Neuronal stem cell (in vitro differentiated cells): ENCODE measurements around the gene COA7.
"Not testable (repeated sequence)": the region's sequence is repeated elsewhere in the genome, so short reads cannot be mapped to it uniquely, and the experiment has no call there.

Experiments used
- DNase-seq: peaks from one replicate; pipeline ENCODE4 v3.0.0-alpha.2; 2013; ENCODE audit warnings: low spot score
- H2AFZ ChIP-seq: one replicate; pipeline ENCODE4 v1.6.1; 2013; ENCODE audit warnings: mild to moderate bottlenecking, low read length, inconsistent platforms
- H2AK5ac ChIP-seq: 2 replicates; pipeline ENCODE4 v1.6.1; 2013; ENCODE audit warnings: low read depth, mild to moderate bottlenecking, inconsistent platforms, low read length, moderate library complexity, mixed read lengths
- H2BK120ac ChIP-seq: 2 replicates; pipeline ENCODE4 v1.6.1; 2013; ENCODE audit warnings: low read depth, mild to moderate bottlenecking, inconsistent platforms, low read length, moderate library complexity, mixed read lengths
- H2BK12ac ChIP-seq: one replicate; pipeline ENCODE4 v1.6.1; 2013; ENCODE audit warnings: low read length, inconsistent platforms
- H2BK15ac ChIP-seq: 2 replicates; pipeline ENCODE4 v1.6.1; 2013; ENCODE audit warnings: mild to moderate bottlenecking, low read length, inconsistent platforms, mixed read lengths
- H2BK5ac ChIP-seq: one replicate; pipeline ENCODE4 v1.6.1; 2013; ENCODE audit warnings: inconsistent platforms, mild to moderate bottlenecking, low read length, moderate library complexity
- H3K14ac ChIP-seq: one replicate; pipeline ENCODE4 v1.6.1; 2013; ENCODE audit warnings: low read length, inconsistent platforms
- H3K18ac ChIP-seq: 2 replicates; pipeline ENCODE4 v1.6.1; 2013; ENCODE audit warnings: low read length, inconsistent platforms
- H3K23ac ChIP-seq: 2 replicates; pipeline ENCODE4 v1.6.1; 2013; ENCODE audit warnings: low read depth, mild to moderate bottlenecking, mixed read lengths, low read length, inconsistent platforms; ENCODE audit not compliant: poor library complexity
- H3K27ac ChIP-seq: replicated peaks from 3 replicates; pipeline ENCODE4 v1.5.1; 2013; ENCODE audit warnings: low read length, inconsistent platforms
- H3K27me3 ChIP-seq, 3 experiments: 2 replicates each; pipeline ENCODE4 v1.6.1; 2013; ENCODE audit warnings: low read length in 3 of 3, mild to moderate bottlenecking in 2 of 3, inconsistent platforms in 1 of 3, low read depth in 1 of 3, mixed read lengths in 1 of 3, moderate library complexity in 1 of 3; ENCODE audit not compliant: control insufficient read depth in 3 of 3, insufficient read depth in 3 of 3
- H3K36me3 ChIP-seq, 2 donors: replicated peaks in 1 of 2; 2 replicates each; pipeline ENCODE4 v1.6.1; 2013; ENCODE audit warnings: low read length in 2 of 2; ENCODE audit not compliant: control insufficient read depth in 2 of 2, insufficient read depth in 2 of 2
- H3K4ac ChIP-seq: 2 replicates; pipeline ENCODE4 v1.6.1; 2013; ENCODE audit warnings: inconsistent platforms, mild to moderate bottlenecking, low read length, moderate library complexity
- H3K4me1 ChIP-seq, 2 donors: 1 replicate in 1 of 2; 2 replicates in 1 of 2; pipeline ENCODE4 v1.6.1; 2013; ENCODE audit warnings: low read length in 2 of 2, low read depth in 1 of 2; ENCODE audit not compliant: control insufficient read depth in 2 of 2, insufficient read depth in 1 of 2
- H3K4me2 ChIP-seq: one replicate; pipeline ENCODE4 v1.6.1; 2013; ENCODE audit warnings: mild to moderate bottlenecking, low read length, inconsistent platforms; ENCODE audit not compliant: insufficient read depth, poor library complexity, severe bottlenecking
- H3K4me3 ChIP-seq, 2 donors: 2 replicates each; pipeline ENCODE4 v1.5.1; 2013; ENCODE audit warnings: low read length in 2 of 2, mild to moderate bottlenecking in 2 of 2, inconsistent platforms in 1 of 2, moderate library complexity in 1 of 2
- H3K79me1 ChIP-seq: one replicate; pipeline ENCODE4 v1.6.1; 2013; ENCODE audit warnings: low read depth, mild to moderate bottlenecking, inconsistent platforms, low read length, moderate library complexity
- H3K9ac ChIP-seq: one replicate; pipeline ENCODE4 v1.6.1; 2013; ENCODE audit warnings: mild to moderate bottlenecking, low read depth, low read length, inconsistent platforms; ENCODE audit not compliant: poor library complexity
- H3K9me3 ChIP-seq, 2 donors: replicated peaks in 1 of 2; 2 replicates each; pipeline versions ENCODE3 to v1.6.1; 2013; ENCODE audit warnings: low read length in 2 of 2, mild to moderate bottlenecking in 2 of 2, inconsistent platforms in 1 of 2, low read depth in 1 of 2, mixed read lengths in 1 of 2, moderate library complexity in 1 of 2; ENCODE audit not compliant: control insufficient read depth in 2 of 2, insufficient read depth in 1 of 2
- H4K8ac ChIP-seq: one replicate; pipeline ENCODE4 v1.6.1; 2013; ENCODE audit warnings: low read depth, mild to moderate bottlenecking, inconsistent platforms, low read length, moderate library complexity
- H4K91ac ChIP-seq: one replicate; pipeline ENCODE4 v1.6.1; 2013; ENCODE audit warnings: low read length, low read depth, mild to moderate bottlenecking, inconsistent platforms; ENCODE audit not compliant: poor library complexity
- WGBS, 2 donors: extraction: QIAGEN DNeasy Blood & Tissue Kit; methylation state at CpG; one replicate each; pipeline ENCODE4 v1.1.7; 2013; ENCODE audit warnings: missing lambda C conversion rate in 2 of 2, mixed read lengths in 1 of 2; ENCODE audit not compliant: insufficient read length in 2 of 2, insufficient replicate concordance in 1 of 2; ENCODE audit errors: extremely low coverage in 2 of 2; 5-methylcytosine and 5-hydroxymethylcytosine counted together

COA7 gene

DNA sequence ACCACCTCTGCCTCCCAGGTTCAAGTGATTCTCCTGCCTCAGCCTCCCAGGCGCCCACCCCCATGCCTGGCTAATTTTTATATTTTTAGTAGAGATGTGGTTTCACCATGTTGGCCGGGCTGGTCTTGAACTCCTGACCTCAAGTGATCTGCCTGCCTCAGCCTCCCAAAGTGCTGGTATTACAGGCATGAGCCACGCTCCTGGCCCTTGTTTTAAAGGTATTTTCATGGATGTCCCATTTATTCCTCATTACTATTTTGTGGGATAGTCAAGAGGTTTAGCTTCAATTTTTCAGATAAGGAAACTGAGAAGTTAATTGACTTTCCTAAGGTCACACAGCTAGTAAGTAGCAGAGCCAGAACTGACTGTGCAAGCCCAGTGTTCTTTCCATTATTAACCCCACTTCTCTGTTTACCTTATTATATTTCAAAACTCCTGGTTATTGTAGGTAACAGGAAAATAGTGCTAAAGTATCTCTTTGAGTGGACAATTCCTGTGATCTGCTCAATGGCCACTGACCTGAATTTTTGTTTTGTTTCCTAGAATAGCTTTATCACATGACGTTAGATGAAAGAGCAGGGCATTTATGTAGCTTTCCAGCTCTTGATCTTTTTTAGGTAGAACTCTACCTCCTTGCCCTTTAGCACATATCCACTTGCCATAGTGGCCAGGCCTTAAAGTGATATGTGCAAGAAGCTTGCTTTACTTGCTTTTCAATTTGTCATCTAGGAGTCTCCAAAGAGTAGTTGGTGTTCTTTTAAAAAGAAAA is 41.7 kb upstream of the COA7 start:
- H3K4me3 ChIP-seq: no peak overlapping the region
- no CpG with 5 or more reads among the region's 4 CpGs for WGBS, 2 donors
- H3K9me3 ChIP-seq: peaks cover 0 to 9% of the 10 kb centered on the region in 2 donors

DNA sequence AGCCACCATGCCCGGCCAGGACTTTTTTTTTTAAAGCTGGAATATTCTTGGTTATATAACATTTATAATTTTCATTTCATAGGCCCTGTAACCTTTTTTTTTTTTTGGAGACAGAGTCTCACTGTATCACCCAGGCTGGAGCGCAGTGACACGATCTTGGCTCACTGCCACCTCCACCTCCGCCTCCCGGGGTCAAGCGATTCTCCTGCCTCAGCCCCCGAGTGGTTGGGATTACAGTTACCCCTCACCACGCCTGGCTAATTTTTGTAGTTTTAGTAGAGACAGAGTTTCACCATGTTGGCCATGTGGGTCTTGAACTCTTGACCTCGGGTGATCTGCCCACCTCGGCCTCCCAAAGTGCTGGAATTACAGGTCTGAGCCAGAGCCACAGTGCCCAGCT is 40.7 kb upstream of the COA7 start:
- WGBS, 2 donors: no CpG with 5 or more reads among the region's 10 CpGs
- Histone ChIP-seq H3K23ac (no peak overlapping the region), H3K27me3 (no peaks in the 10 kb centered on the region), H2AK5ac (no peak overlapping the region), H3K9ac (no peak overlapping the region), H3K4me2 (no peak overlapping the region), H2BK120ac (no peak overlapping the region), H3K9me3 (peaks cover 0 to 9% of the 10 kb centered on the region in 2 donors), H2BK12ac (no peak overlapping the region), H2AFZ (no peak overlapping the region), H3K14ac (no peak overlapping the region), H4K8ac (no peak overlapping the region), H3K79me1 (no peaks in the 10 kb centered on the region), H3K18ac (no peak overlapping the region), H3K27ac (no peak overlapping the region), H2BK15ac (no peak overlapping the region), H3K4ac (no peak overlapping the region), H2BK5ac (no peak overlapping the region), H3K4me1 (no peaks in the 10 kb centered on the region), H4K91ac (no peak overlapping the region), H3K4me3 (no peak overlapping the region), H3K36me3 (no peaks in the 10 kb centered on the region)
- DNase-seq: no peak

More for the DNA sequence above, 41.7 kb upstream of the COA7 start:
- Histone ChIP-seq H3K4me1 (no peaks in the 10 kb centered on the region), H4K8ac (no peak overlapping the region), H3K14ac (no peak overlapping the region), H3K27ac (no peak overlapping the region), H3K18ac (no peak overlapping the region), H2AK5ac (no peak overlapping the region), H3K9ac (no peak overlapping the region), H2BK12ac (no peak overlapping the region), H3K27me3 (no peaks in the 10 kb centered on the region), H4K91ac (no peak overlapping the region), H3K79me1 (no peaks in the 10 kb centered on the region), H3K4me2 (no peak overlapping the region), H3K23ac (no peak overlapping the region), H2BK15ac (no peak overlapping the region), H2BK5ac (no peak overlapping the region), H2AFZ (no peak overlapping the region), H3K36me3 (no peaks in the 10 kb centered on the region), H2BK120ac (no peak overlapping the region), H3K4ac (no peak overlapping the region)
- DNase-seq: no peak

DNA sequence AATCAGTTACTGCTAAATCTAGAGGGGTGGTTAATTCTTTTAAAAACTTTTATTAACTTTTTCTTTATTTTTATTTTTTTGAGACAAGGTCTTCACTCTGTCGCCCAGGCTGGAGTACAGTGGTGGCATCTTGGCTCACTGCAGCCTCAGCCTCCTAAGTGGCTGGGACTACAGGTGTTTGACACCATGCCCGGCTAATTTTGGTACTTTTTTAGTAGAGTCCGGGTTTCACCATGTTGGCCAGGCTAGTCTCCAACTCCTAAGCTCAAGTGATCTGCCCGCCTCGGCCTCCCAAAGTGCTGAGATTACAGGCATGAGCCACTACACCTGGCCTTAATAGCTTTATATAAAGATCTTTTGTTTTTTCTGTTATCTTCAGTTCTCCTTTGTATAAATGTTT is 40.0 kb upstream of the COA7 start:
- no peak overlapping the region for H3K4me2 ChIP-seq
- no peak overlapping the region for H4K8ac ChIP-seq

DNA sequence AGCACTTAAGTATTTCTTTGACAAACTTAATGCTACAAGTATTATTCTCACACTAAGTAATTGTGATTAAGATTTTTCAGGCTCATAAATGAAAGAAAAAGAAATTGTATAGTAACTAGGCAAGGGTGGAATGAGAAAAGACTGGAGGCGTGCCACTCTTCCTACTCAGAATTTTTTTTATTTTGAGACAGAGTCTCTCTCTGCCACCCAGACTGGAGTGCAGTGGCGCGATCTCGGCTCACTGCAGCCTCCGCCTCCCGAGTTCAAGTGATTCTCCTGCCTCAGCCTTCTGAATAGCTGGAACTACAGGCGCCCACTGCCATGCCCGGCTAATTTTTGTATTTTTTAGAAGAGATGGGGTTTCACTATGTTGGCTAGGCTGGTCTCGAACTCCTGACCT is 37.2 kb upstream of the COA7 start:
- H2AFZ ChIP-seq: not testable (repeated sequence)

More for the DNA sequence above, 40.0 kb upstream of the COA7 start:
- H3K4ac ChIP-seq: no peak overlapping the region
- H3K9ac ChIP-seq: no peak overlapping the region
- H2BK12ac ChIP-seq: no peak overlapping the region
- no peak overlapping the region for H3K14ac ChIP-seq
- no peaks in the 10 kb centered on the region for H3K27me3 ChIP-seq
- no peak overlapping the region for H2BK120ac ChIP-seq
- peaks cover 3% of the 10 kb centered on the region for H3K79me1 ChIP-seq
- WGBS, 2 donors: no CpG with 5 or more reads among the region's 5 CpGs
- H3K4me3 ChIP-seq: no peak overlapping the region
- no peak overlapping the region for H3K23ac ChIP-seq
- no peak overlapping the region for H2AFZ ChIP-seq
- H3K9me3 ChIP-seq: peaks cover 0 to 9% of the 10 kb centered on the region in 2 donors
- peaks cover 0 to 2% of the 10 kb centered on the region in 2 donors for H3K36me3 ChIP-seq
- no peaks in the 10 kb centered on the region for H3K4me1 ChIP-seq
- H3K18ac ChIP-seq: no peak overlapping the region
- DNase-seq: no peak
- no peak overlapping the region for H2BK15ac ChIP-seq
- no peak overlapping the region for H2AK5ac ChIP-seq
- no peak overlapping the region for H3K27ac ChIP-seq
- H4K91ac ChIP-seq: no peak overlapping the region
- no peak overlapping the region for H2BK5ac ChIP-seq

More for the DNA sequence above, 37.2 kb upstream of the COA7 start:
- H3K23ac ChIP-seq, H3K27ac ChIP-seq, H3K9ac ChIP-seq, H2BK5ac ChIP-seq, H2BK120ac ChIP-seq, H3K4me3 ChIP-seq, H2AK5ac ChIP-seq, H3K9me3 ChIP-seq, DNase-seq, H2BK15ac ChIP-seq, H3K18ac ChIP-seq, H3K14ac ChIP-seq, H3K79me1 ChIP-seq, H4K8ac ChIP-seq, H4K91ac ChIP-seq, H3K27me3 ChIP-seq, H3K4me1 ChIP-seq, H3K4me2 ChIP-seq, H2BK12ac ChIP-seq, H3K4ac ChIP-seq: not testable (repeated sequence)
- WGBS, 2 donors: no CpG with 5 or more reads among the region's 9 CpGs
- H3K36me3 ChIP-seq: peaks cover 2 to 12% of the 10 kb centered on the region in 2 donors
